ENCODE data around the gene EHD1.

DNA sequence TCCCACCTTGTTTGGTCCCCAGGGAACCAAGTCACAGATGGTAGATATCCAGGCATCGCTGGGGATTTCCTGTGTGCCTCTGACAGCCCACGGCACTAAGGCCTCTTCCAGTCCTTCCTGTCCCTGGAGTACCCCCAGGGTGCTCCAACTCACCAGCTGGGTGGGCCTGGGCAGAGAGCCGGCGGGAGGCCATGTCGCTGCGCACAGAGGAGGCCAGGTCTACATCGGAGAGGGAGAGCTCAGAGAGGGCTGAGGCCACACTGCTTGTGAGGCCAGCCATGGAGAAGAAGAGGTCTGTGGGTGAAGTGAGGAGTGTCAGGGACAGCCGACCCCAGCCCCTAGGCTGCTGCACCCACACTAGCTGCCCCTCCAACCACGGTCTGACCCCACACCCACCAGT is 33.3 kb upstream of the EHD1 start:
- no peak for TF ChIP-seq PHF8 (IDR thresholded peaks at IDR 0.05; ENCODE audit: borderline replicate concordance, low read depth)
- TF ChIP-seq, protein P1, sequence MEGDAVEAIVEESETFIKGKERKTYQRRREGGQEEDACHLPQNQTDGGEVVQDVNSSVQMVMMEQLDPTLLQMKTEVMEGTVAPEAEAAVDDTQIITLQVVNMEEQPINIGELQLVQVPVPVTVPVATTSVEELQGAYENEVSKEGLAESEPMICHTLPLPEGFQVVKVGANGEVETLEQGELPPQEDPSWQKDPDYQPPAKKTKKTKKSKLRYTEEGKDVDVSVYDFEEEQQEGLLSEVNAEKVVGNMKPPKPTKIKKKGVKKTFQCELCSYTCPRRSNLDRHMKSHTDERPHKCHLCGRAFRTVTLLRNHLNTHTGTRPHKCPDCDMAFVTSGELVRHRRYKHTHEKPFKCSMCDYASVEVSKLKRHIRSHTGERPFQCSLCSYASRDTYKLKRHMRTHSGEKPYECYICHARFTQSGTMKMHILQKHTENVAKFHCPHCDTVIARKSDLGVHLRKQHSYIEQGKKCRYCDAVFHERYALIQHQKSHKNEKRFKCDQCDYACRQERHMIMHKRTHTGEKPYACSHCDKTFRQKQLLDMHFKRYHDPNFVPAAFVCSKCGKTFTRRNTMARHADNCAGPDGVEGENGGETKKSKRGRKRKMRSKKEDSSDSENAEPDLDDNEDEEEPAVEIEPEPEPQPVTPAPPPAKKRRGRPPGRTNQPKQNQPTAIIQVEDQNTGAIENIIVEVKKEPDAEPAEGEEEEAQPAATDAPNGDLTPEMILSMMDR (IDR thresholded peaks at IDR 0.05), result no peak
- no peak for TF ChIP-seq JUN (IDR thresholded peaks at IDR 0.05)
- no peak for TF ChIP-seq MAFK (IDR thresholded peaks at IDR 0.05; ENCODE audit: partially characterized antibody)
- no peak for TF ChIP-seq ZNF302 (CRISPR knock-in tag; IDR thresholded peaks at IDR 0.05)

Data from A549 (cell line).